Parathyroid adenoma (tissue), 2 donors: ENCODE measurements around the gene ISG20L2.

ENCODE experiments used
- H2AFZ ChIP-seq: fragments of 300-600 bp; sonication (generic); one replicate; pipeline ENCODE4 v1.7.0; 2017; ENCODE audit warnings: antibody characterized with exemption, mild to moderate bottlenecking
- H3K27ac ChIP-seq: fragments of 300-600 bp; sonication (generic); one replicate; pipeline ENCODE4 v1.7.0; 2017
- H3K27me3 ChIP-seq: fragments of 300-600 bp; sonication (generic); one replicate; pipeline ENCODE4 v1.7.0; 2017; ENCODE audit warnings: low read length; ENCODE audit not compliant: control insufficient read depth, insufficient read depth
- H3K36me3 ChIP-seq: fragments of 300-600 bp; sonication (generic); one replicate; pipeline ENCODE4 v1.7.0; 2017; ENCODE audit warnings: low read length; ENCODE audit not compliant: control insufficient read depth, insufficient read depth
- H3K4me1 ChIP-seq: fragments of 300-600 bp; sonication (generic); one replicate; pipeline ENCODE4 v1.7.0; 2017; ENCODE audit warnings: control low read depth
- H3K4me2 ChIP-seq: fragments of 300-600 bp; sonication (generic); one replicate; pipeline ENCODE4 v1.7.0; 2017; ENCODE audit warnings: low read length
- H3K4me3 ChIP-seq: fragments of 300-600 bp; sonication (generic); one replicate; pipeline ENCODE4 v1.7.0; 2017; ENCODE audit warnings: low read depth, low read length
- H3K79me2 ChIP-seq: fragments of 300-600 bp; sonication (generic); one replicate; pipeline ENCODE4 v1.7.0; 2017; ENCODE audit warnings: control low read depth
- H3K9ac ChIP-seq: fragments of 300-600 bp; sonication (generic); one replicate; pipeline ENCODE4 v1.7.0; 2017; ENCODE audit warnings: mild to moderate bottlenecking
- H3K9me3 ChIP-seq: fragments of 300-600 bp; sonication (generic); one replicate; pipeline ENCODE4 v1.7.0; 2017; ENCODE audit warnings: low read length; ENCODE audit not compliant: control insufficient read depth
- TF ChIP-seq, protein P1 (sequence below): fragments of 300-600 bp; sonication (generic); IDR thresholded peaks from one replicate; pipeline ENCODE4 v1.7.0; 2017; ENCODE audit warnings: antibody characterized with exemption, mild to moderate bottlenecking
- donor health status: primary hyperparathyroidism.

The ISG20L2 gene

GRCh38 chr1:156744786-156745419 lies 16.3 kb upstream of the ISG20L2 start:
- Histone ChIP-seq H3K4me2 (no peak overlapping the region), H2AFZ (no peak overlapping the region), H3K27ac (no peak overlapping the region), H3K27me3 (no peaks in the 10 kb centered on the region), H3K9me3 (no peaks in the 10 kb centered on the region), H3K4me3 (no peak overlapping the region), H3K9ac (no peak overlapping the region), H3K4me1 (peaks cover 25% of the 10 kb centered on the region), H3K79me2 (peaks cover 24% of the 10 kb centered on the region), H3K36me3 (no peaks in the 10 kb centered on the region)
- TF ChIP-seq, protein P1, sequence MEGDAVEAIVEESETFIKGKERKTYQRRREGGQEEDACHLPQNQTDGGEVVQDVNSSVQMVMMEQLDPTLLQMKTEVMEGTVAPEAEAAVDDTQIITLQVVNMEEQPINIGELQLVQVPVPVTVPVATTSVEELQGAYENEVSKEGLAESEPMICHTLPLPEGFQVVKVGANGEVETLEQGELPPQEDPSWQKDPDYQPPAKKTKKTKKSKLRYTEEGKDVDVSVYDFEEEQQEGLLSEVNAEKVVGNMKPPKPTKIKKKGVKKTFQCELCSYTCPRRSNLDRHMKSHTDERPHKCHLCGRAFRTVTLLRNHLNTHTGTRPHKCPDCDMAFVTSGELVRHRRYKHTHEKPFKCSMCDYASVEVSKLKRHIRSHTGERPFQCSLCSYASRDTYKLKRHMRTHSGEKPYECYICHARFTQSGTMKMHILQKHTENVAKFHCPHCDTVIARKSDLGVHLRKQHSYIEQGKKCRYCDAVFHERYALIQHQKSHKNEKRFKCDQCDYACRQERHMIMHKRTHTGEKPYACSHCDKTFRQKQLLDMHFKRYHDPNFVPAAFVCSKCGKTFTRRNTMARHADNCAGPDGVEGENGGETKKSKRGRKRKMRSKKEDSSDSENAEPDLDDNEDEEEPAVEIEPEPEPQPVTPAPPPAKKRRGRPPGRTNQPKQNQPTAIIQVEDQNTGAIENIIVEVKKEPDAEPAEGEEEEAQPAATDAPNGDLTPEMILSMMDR: no peak

GRCh38 chr1:156744344-156744743 lies 15.8 kb upstream of the ISG20L2 start:
- Histone ChIP-seq H3K36me3 (no peaks in the 10 kb centered on the region), H3K4me2 (no peak overlapping the region), H3K9ac (no peak overlapping the region), H3K27ac (no peak overlapping the region), H3K27me3 (no peaks in the 10 kb centered on the region), H3K79me2 (peaks cover 19% of the 10 kb centered on the region), H3K4me3 (no peak overlapping the region), H3K9me3 (no peaks in the 10 kb centered on the region), H3K4me1 (peaks cover 22% of the 10 kb centered on the region), H2AFZ (no peak overlapping the region)
- TF ChIP-seq, protein P1: no peak

DNA sequence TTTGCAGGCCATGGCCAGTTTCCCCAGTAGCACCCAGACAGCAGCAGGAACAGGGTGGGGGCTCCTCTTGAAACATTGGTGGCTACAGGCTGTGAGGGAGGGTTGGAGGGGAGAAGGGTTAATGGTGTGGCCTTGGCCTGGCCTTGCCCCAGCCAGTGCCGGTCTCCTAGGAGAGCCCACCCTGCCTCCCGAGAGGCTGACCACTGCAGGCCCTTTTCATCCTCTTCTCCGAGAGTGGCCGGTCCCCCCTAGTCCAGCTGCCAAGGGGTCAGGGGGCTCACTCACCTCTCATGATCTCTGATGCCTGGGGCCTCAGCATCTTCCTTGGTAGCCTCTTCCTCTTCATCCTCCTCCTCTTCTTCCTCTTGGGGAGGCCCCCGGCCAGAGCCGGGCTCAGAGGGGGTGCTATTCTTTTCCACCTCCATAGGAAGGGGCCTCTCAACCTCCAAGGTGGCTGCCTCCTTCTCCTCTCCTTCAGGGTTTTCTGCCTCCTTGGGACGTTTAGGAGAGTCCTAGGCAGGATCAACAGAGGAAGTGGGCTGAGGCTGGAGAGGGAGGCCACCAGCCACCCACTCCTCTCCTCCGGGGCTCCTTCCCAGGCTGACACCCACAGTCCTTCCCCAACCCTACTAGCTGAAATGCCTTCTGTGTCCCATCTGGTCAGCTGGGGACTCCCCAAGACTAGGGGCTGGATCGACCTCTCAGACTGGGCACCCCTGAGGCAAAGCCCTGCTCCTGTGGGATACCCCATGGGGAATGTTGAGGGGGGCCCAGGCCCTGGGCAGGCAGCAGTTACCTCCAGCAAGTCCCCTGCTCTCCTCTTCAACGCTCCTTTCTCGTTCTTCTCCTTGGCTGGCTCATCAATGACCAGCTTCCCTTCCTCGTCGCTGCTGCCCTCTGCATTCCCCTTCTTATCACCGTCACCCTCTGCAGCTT lies 15.1 kb upstream of the ISG20L2 start:
- Histone ChIP-seq H3K4me3 (no peak overlapping the region), H3K4me2 (no peak overlapping the region), H3K36me3 (no peaks in the 10 kb centered on the region), H3K27me3 (no peaks in the 10 kb centered on the region), H3K27ac (no peak overlapping the region), H3K9ac (no peak overlapping the region), H3K79me2 (peaks cover 14% of the 10 kb centered on the region), H2AFZ (no peak overlapping the region), H3K9me3 (no peaks in the 10 kb centered on the region), H3K4me1 (peaks cover 20% of the 10 kb centered on the region)
- TF ChIP-seq, protein P1: no peak

DNA sequence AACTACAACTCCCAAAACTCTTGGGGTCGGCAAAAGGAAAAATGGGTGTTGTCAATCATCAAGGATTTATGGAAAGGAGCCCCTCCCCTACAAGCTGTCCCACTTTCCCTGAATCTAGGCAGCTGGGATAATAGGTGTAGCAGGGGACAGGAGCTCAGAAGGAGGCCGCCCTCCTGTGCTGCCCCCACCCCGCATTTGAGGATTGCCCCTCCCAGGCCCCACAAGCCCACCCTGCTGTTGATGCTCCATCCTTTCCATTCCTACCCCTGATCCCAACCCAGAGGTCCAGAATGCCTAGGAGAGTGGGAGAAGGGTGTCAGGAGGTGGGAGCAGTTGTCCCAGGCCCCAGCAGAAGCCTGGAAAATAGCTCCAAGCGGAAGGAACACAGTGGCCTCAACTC lies 14.2 kb upstream of the ISG20L2 start:
- TF ChIP-seq, protein P1: no peak
- Histone ChIP-seq H3K9ac (no peak overlapping the region), H3K4me1 (peaks cover 13% of the 10 kb centered on the region), H3K27me3 (no peaks in the 10 kb centered on the region), H2AFZ (no peak overlapping the region), H3K27ac (no peak overlapping the region), H3K9me3 (no peaks in the 10 kb centered on the region), H3K4me3 (no peak overlapping the region), H3K4me2 (no peak overlapping the region), H3K79me2 (peaks cover 6% of the 10 kb centered on the region), H3K36me3 (no peaks in the 10 kb centered on the region)
